Esophagus muscularis mucosa (tissue), 4 donors: ENCODE data around the gene ZNF784. TPM values are rescaled to one million over a fixed set of nuclear protein-coding genes. Genes with fewer than 3 reads are reported as not detected.
A peak's percentile ranks its signal among the peaks of the same experiment; 100 is the strongest.

ENCODE experiments used
- DNase-seq: peaks from one replicate; pipeline ENCODE4 v3.0.0-alpha.2; 2017; ENCODE audit errors: extremely low spot score
- H3K27ac ChIP-seq, 4 donors: fragments of 200-600 bp; sonication (generic); replicated peaks in 1 of 4; 1 replicate in 3 of 4; 2 replicates in 1 of 4; pipeline ENCODE4 v1.5.1; 2016 to 2019; ENCODE audit warnings: mild to moderate bottlenecking in 1 of 4
- H3K27me3 ChIP-seq, 4 donors: fragments of 200-600 bp; sonication (generic); one replicate each; pipeline versions ENCODE4 v1.5.1 to v1.6.0; 2016 to 2019
- H3K36me3 ChIP-seq, 4 donors: fragments of 200-600 bp; sonication (generic); one replicate each; pipeline ENCODE4 v1.5.1; 2016 to 2019
- H3K4me1 ChIP-seq, 4 donors: fragments of 200-600 bp; sonication (generic); one replicate each; pipeline ENCODE4 v1.5.1; 2016 to 2019
- H3K4me3 ChIP-seq, 4 donors: fragments of 200-600 bp; sonication (generic); 1 replicate in 2 of 4; 2 replicates in 2 of 4; pipeline ENCODE4 v1.5.1; 2016 to 2019; ENCODE audit warnings: mild to moderate bottlenecking in 4 of 4, moderate library complexity in 1 of 4
- H3K9me3 ChIP-seq, 4 donors: fragments of 200-600 bp; sonication (generic); 1 replicate in 3 of 4; 2 replicates in 1 of 4; pipeline ENCODE4 v1.5.1; 2016 to 2019
- EP300 ChIP-seq: sonication (generic); formaldehyde crosslinking; IDR thresholded peaks from one replicate; pipeline ENCODE4 v1.6.1; 2017; ENCODE audit warnings: antibody characterized with exemption
- POLR2A ChIP-seq: fragments of 450-650 bp; IDR thresholded peaks from one replicate; pipeline ENCODE4 v1.6.1; 2017; ENCODE audit warnings: antibody characterized with exemption, moderate library complexity, mild to moderate bottlenecking, low read depth
- POLR2AphosphoS5 ChIP-seq, 2 donors: sonication (generic); formaldehyde crosslinking; IDR thresholded peaks; one replicate each; pipeline ENCODE4 v1.6.1; 2017; ENCODE audit warnings: antibody characterized with exemption in 2 of 2
- WGBS: methylation state at CpG from one replicate; pipeline ENCODE4 v1.1.5; 2018; 5-methylcytosine and 5-hydroxymethylcytosine counted together
- intact Hi-C: fragments of 100-400 bp; cut with DNase I; formaldehyde crosslinking; loops from one replicate; pipeline ENCODE4 v1.15.1; 2023
- total RNA-seq, 4 donors: library from RNA; depleted of rRNA; stranded (reverse); fragments of >200 nt; gene quantifications; one replicate each; pipeline versions ENCODE4 v1.1.0 to v1.2.1, GENCODE V29; 2016
- TF ChIP-seq, protein P1 (sequence below), 3 experiments: fragments of 200-600 bp in 2 of 3; fragments of 450-650 bp in 1 of 3; sonication (generic) in 2 of 3; IDR thresholded peaks; one replicate each; pipeline ENCODE4 v1.5.1; 2017 to 2019; ENCODE audit warnings: antibody characterized with exemption in 3 of 3, mild to moderate bottlenecking in 2 of 3, moderate library complexity in 1 of 3

ZNF784 gene
- total RNA-seq, 4 donors from 2014 or later = 2.5 to 6.3 (median 4.0) TPM

DNA sequence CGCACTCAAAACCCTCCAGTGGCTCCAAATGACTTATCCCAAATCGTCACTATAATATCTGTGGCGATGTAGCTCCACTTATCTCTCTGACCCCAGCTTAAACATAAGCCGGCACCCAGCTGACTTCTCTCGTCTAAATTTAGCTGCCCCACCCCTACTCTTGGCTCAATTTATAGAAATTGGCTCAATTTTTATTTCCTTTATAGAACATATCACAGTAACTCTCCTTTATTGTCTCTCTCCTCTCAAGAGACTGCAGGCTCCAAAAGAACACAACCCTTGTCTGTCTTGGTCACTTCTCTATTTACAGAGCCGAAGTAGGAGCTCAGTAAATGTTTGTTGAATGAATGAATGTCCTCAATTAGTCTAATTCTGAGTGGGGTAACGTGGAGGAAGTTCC, 805 bp downstream of the ZNF784 start:
- DNase-seq = no peak
- Histone ChIP-seq H3K27ac (peak overlapping the region; percentile 90 to 96 (median 94)), H3K36me3 (peaks cover 6 to 24% (median 15%) of the 10 kb centered on the region in 4 donors), H3K27me3 (no peaks in the 10 kb centered on the region), H3K4me1 (peaks cover 5 to 42% (median 32%) of the 10 kb centered on the region in 4 donors), H3K4me3 (peak overlapping the region in 3 of 4 donors; percentile 59 to 77 (median 66)), H3K9me3 (no peaks in the 10 kb centered on the region)
- intact Hi-C loops = no loop called here
- WGBS = 58% methylated on average over 7 of the region's 7 CpGs
- TF ChIP-seq POLR2AphosphoS5 (IDR thresholded peaks at IDR 0.05) (no peak), POLR2A (no peak), EP300 (no peak)
- TF ChIP-seq, protein P1, sequence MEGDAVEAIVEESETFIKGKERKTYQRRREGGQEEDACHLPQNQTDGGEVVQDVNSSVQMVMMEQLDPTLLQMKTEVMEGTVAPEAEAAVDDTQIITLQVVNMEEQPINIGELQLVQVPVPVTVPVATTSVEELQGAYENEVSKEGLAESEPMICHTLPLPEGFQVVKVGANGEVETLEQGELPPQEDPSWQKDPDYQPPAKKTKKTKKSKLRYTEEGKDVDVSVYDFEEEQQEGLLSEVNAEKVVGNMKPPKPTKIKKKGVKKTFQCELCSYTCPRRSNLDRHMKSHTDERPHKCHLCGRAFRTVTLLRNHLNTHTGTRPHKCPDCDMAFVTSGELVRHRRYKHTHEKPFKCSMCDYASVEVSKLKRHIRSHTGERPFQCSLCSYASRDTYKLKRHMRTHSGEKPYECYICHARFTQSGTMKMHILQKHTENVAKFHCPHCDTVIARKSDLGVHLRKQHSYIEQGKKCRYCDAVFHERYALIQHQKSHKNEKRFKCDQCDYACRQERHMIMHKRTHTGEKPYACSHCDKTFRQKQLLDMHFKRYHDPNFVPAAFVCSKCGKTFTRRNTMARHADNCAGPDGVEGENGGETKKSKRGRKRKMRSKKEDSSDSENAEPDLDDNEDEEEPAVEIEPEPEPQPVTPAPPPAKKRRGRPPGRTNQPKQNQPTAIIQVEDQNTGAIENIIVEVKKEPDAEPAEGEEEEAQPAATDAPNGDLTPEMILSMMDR (IDR thresholded peaks at IDR 0.05) = no peak

DNA sequence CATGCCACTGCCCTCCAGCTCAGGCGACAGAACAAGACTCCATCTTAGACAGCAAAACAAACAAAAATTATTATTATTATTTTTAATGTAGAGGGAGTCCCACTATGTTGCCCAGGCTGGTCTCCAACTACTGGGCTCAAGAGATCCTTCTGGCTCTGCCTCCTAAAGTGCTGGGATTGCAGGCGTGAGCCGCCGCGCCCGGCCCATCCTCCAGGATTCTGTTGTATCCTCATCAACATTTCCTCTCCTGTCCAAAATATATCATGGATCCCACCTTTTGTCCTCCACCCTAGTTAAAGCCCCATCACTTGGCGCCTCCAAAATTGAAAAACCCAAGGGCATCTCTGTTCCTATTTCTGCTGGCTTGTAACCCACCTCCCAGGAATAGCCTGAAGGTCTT, 1.2 kb downstream of the ZNF784 start:
- DNase-seq = no peak
- Histone ChIP-seq H3K27me3 (no peaks in the 10 kb centered on the region), H3K4me3 (no peak overlapping the region), H3K27ac (peak overlapping the region in 2 of 4 donors; percentile 96), H3K4me1 (peaks cover 5 to 42% (median 33%) of the 10 kb centered on the region in 4 donors), H3K9me3 (no peaks in the 10 kb centered on the region), H3K36me3 (peaks cover 6 to 25% (median 15%) of the 10 kb centered on the region in 4 donors)
- WGBS = 98% methylated on average over 7 of the region's 7 CpGs
- intact Hi-C loops = no loop called here
- TF ChIP-seq POLR2A (no peak), EP300 (no peak), POLR2AphosphoS5 (IDR thresholded peaks at IDR 0.05) (no peak)
- TF ChIP-seq, protein P1 (IDR thresholded peaks at IDR 0.05) = no peak

DNA sequence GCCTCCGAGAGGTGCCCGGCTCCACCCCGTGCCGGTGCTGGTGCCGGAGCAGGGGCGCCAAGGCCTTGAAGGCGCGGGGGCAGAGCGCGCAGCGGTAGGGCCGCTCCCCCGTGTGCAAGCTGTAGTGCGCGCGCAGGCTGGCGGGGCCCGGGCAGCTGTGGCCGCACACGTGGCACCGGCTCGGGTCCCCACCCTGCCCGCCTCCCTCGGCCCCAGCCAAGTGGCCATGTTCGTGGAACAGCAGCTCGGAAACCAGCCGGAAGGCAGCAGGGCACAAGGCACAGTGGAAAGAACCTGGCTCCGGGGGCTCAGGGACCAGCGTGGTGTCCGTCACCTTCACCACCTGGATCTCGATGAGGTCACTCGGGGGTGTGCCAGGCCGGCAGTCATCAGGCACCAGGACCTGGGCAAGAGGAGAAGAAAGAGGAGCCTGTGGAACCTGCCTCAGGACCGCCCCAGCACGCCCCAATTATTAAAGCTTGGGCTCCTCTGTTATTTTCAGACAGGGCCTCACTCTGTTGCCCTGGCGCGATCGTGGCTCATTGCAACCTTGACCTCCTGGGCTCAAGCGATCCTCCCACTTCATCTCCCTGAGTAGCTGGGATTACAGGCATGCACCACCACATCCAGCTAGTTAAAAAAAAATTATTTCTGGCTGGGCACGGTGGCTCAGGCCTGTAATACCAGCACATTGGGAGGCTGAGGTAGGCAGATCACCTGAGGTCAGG, 2.0 kb downstream of the ZNF784 start:
- no peaks in the 10 kb centered on the region for H3K27me3 ChIP-seq
- intact Hi-C loops = no loop called here
- peaks cover 6 to 32% (median 22%) of the 10 kb centered on the region in 4 donors for H3K36me3 ChIP-seq
- 88% methylated on average over 7 of the region's 40 CpGs for WGBS
- no peak for TF ChIP-seq EP300
- TF ChIP-seq POLR2A = no peak
- TF ChIP-seq, protein P1 (IDR thresholded peaks at IDR 0.05) = no peak
- TF ChIP-seq POLR2AphosphoS5 (IDR thresholded peaks at IDR 0.05) = no peak
- H3K27ac ChIP-seq = no peak overlapping the region
- no peak overlapping the region for H3K4me3 ChIP-seq
- peaks cover 5 to 42% (median 33%) of the 10 kb centered on the region in 4 donors for H3K4me1 ChIP-seq
- no peak for DNase-seq
- no peaks in the 10 kb centered on the region for H3K9me3 ChIP-seq

DNA sequence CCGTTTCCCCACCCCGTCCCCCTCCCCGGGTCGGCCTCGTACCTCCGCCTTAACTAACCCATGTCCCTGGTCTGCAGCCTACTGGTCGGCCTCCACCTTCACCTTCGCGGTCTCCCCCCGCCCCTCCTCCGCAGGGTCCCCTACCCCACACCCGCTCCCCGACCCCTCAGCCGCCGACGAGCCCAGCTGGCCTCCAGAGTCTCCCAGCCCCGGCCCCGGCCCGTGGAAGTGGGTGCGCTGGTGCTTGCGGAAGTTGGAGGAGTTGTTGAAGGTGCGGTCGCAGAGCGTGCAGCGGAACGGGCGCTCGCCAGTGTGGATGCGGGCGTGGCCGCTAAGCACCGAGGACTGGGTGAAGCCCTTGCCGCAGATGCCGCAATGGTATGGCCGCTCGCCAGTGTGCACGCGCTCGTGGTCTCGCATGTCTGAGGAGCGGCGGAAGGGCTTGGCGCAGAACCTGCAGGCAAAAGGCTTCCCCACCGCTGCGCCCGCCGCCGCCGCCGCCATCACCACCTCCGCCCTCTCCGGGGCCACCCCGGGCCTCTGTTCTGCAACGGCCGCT, 2.6 kb downstream of the ZNF784 start:
- H3K27me3 ChIP-seq = no peaks in the 10 kb centered on the region
- intact Hi-C loops = no loop called here
- DNase-seq = no peak
- TF ChIP-seq, protein P1 (IDR thresholded peaks at IDR 0.05) = no peak
- TF ChIP-seq POLR2A (no peak), POLR2AphosphoS5 (IDR thresholded peaks at IDR 0.05) (no peak), EP300 (no peak)
- WGBS = 93% methylated on average over 45 of the region's 55 CpGs
- H3K4me3 ChIP-seq = no peak overlapping the region
- no peaks in the 10 kb centered on the region for H3K9me3 ChIP-seq
- H3K4me1 ChIP-seq = peaks cover 5 to 42% (median 33%) of the 10 kb centered on the region in 4 donors
- H3K36me3 ChIP-seq = peaks cover 6 to 38% (median 29%) of the 10 kb centered on the region in 4 donors
- H3K27ac ChIP-seq = no peak overlapping the region
